ENCODE results near the gene CNIH3.

CNIH3 gene

DNA sequence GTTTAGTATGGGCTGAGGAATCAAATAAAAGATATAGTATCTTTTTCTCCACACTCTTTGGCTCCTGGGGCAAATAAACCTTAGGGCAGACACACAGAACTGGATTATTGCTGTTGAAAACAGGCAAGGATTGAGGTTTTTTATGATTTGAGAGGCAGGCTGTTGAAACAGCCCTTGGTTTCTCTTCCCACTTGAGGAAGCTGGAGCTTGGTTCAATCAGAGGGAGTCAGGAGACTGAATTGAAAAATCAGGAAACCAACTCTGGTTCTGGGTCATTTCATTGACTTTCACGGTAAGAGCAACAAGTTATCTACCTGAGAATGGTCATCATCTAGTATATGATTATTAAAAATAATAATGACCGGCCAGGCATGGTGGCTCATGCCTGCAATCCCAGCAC lies 108.4 kb downstream of the CNIH3 start:
- no peak overlapping the region for H3K27ac ChIP-seq
- no peak overlapping the region for H3K4me3 ChIP-seq
- no peak for DNase-seq (ENCODE audit: low spot score)
- TF ChIP-seq, protein P1, sequence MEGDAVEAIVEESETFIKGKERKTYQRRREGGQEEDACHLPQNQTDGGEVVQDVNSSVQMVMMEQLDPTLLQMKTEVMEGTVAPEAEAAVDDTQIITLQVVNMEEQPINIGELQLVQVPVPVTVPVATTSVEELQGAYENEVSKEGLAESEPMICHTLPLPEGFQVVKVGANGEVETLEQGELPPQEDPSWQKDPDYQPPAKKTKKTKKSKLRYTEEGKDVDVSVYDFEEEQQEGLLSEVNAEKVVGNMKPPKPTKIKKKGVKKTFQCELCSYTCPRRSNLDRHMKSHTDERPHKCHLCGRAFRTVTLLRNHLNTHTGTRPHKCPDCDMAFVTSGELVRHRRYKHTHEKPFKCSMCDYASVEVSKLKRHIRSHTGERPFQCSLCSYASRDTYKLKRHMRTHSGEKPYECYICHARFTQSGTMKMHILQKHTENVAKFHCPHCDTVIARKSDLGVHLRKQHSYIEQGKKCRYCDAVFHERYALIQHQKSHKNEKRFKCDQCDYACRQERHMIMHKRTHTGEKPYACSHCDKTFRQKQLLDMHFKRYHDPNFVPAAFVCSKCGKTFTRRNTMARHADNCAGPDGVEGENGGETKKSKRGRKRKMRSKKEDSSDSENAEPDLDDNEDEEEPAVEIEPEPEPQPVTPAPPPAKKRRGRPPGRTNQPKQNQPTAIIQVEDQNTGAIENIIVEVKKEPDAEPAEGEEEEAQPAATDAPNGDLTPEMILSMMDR (IDR thresholded peaks at IDR 0.05) = no peak

DNA sequence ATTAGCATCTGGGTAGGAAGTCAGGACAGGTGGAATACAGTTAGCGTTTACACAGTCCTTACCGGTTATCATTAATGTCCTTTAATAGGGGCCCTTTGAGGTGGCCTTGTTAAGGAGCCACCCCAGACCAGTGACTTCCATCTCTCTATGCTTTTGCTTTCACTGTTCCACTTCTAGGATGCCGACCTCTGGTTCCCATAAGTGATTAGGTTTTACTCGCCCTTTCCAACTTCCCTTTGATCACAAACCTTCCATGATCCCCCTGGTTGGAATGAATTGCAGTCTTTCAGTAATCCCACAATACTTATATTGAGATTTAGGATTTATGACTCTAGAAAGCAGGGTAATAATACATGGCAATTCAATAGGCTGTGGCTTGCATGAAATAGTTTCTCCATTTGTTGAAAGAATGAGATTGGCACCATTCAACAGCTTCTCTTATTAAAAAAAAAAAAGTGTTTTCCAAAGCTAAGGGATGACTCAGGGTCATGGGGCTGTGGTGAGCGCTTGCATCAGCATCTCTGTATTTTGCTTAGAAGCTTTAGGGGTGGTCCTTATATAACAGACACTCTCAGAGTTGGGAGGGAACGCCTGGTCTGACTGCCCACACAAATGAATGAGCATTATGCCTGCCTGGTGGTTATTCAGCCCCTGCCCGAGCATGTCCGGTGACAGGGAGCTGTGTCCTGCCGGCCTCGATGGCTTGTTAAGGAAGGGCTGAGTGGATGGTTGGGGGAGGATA lies 110.5 kb downstream of the CNIH3 start:
- TF ChIP-seq, protein P1 (IDR thresholded peaks at IDR 0.05) = no peak
- DNase-seq (ENCODE audit: low spot score) = no peak

DNA sequence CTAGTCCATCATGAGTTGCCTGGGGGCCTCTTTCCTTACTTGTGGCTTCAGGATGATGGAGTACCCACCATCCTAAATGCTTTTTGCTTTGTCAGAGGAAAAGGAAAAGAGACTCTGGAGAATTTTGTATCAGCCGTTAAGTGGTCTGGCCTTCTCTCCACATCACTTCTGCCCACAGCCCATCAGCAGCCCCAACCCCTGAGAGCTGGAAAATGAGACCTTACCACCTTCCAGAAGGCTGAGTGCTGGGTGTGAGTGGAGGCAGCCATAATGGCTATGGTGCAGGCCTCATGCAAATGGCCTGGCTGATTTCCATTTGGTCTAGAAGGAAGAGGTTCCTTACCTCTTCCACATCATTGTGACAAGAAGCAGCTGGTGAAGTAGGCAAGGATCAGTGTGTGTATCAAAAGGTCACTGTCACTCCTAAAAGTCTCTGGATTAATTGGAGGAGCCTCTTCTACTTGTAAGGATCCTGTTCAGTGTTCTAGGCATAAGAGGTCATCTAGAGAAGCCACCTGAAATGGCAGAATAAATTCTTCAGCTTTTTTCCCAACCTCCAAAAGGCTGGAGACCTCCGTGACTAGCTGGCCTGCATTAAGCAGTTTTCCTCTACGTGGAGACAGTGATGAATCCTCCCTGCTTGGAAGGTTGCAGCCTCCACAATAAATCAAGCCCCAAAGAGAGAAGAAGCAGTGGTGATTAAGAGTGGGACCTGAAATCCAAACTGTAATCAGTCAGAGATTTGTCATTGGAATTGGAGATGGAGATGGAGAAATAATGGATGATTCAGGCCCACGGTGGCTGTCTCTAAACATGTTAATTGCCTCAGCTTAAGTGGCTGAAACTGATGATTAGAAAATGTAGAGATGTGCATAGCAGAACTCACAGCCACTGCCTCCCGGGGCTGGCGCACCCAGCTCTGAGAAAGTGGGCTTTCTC lies 111.5 kb downstream of the CNIH3 start:
- TF ChIP-seq, protein P1 (IDR thresholded peaks at IDR 0.05) = no peak
- DNase-seq (ENCODE audit: low spot score) = no peak
- Histone ChIP-seq H3K27ac (peak overlapping the region in 1 of 2 donors; percentile 54), H3K4me3 (no peak overlapping the region)

More for the DNA sequence above, 110.5 kb downstream of the CNIH3 start:
- Histone ChIP-seq H3K4me3 (no peak overlapping the region), H3K27ac (peak overlapping the region in 1 of 2 donors; percentile 54)

DNA sequence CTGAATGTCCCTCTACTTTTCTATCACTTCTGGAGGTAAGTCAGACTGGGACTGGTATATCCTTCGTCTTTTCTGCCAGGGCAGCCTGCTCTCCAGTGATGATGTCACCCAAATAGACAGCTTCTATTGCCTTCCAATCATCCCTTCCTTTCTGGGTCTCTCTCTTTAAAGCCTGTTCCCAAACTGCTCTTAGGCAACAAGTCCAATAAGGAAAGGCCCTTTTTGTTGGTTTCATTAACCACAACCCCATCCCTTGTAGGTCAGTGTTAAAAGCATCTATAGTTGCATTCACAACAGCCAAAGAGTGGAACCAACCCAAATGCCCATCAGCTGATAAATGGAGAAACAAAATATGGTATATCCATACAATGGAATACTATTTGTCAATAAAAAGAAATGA lies 114.4 kb downstream of the CNIH3 start:
- TF ChIP-seq, protein P1 (IDR thresholded peaks at IDR 0.05) = no peak
- no peak overlapping the region for H3K4me3 ChIP-seq
- DNase-seq (ENCODE audit: low spot score) = no peak
- H3K27ac ChIP-seq = peak overlapping the region in 1 of 2 donors; percentile 16

DNA sequence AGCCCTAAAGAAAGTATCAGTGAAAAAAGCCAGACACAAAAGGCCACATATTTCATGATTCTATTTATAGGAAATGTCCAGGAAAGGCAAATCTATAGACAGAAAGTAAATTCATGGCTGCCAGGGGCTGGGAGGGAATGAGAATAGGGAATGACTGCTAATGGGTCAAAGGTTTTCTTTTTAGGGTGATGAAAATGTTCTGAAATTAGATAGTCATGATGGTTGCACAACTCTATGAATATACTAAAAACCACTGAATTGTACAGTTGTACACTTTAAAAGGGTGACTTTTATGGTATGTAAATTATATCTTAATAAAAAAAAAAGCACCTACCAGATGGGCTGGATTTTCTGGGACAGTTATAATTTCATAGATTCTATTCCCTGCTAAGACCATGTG lies 114.8 kb downstream of the CNIH3 start:
- Histone ChIP-seq H3K4me3 (no peak overlapping the region), H3K27ac (no peak overlapping the region)
- no peak for DNase-seq (ENCODE audit: low spot score)
- TF ChIP-seq, protein P1 (IDR thresholded peaks at IDR 0.05) = no peak

DNA sequence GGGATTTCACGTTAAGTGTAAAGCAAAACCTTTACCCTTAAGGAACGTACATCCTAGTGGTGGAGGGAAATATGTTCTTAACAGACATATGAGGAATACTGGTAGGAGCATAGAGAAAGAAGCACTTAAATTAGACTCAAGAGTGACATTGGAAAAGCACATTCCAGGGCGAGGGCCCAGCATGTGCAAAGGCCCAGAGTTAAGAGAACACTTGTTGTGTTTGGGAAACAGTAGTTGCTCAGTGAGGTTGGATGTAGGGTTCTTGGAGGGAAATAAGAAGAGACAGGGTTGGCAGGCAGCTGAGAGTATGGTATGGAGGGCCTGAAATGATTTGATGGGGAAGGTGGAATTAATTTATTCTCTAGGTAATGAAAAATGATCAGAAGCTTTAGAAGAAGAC lies 115.5 kb downstream of the CNIH3 start:
- TF ChIP-seq, protein P1 (IDR thresholded peaks at IDR 0.05) = no peak
- DNase-seq (ENCODE audit: low spot score) = no peak
- no peak overlapping the region for H3K27ac ChIP-seq
- H3K4me3 ChIP-seq = no peak overlapping the region

All from coronary artery (tissue), 2 donors.